H54 (cell line): ENCODE measurements around the gene PTGS1.

ENCODE experiments used
- DNase-seq: peaks from one replicate; pipeline ENCODE4 v3.0.0; 2011; ENCODE audit warnings: low spot score, mixed read lengths; ENCODE audit not compliant: insufficient read length
- FAIRE-seq: peaks from 3 replicates; lab custom pipeline; 2011; peaks lifted over from hg19 to GRCh38; lab: Jason Lieb, UNC
- POLR2A ChIP-seq: IDR thresholded peaks from 2 replicates; pipeline ENCODE4 v1.6.1; 2011; ENCODE audit warnings: low read depth, mild to moderate bottlenecking, low read length

PTGS1 gene

GRCh38 chr9:122418016-122418415 lies 47.2 kb downstream of the PTGS1 start:
- FAIRE-seq (no peak), DNase-seq (no peak)
- no peak for TF ChIP-seq POLR2A

GRCh38 chr9:122420315-122420714 lies 49.5 kb downstream of the PTGS1 start:
- DNase-seq (no peak), FAIRE-seq (no peak)
- TF ChIP-seq POLR2A = no peak

- FAIRE-seq (no peak), DNase-seq (no peak)
- no peak for TF ChIP-seq POLR2A
Measured at GRCh38 chr9:122425087-122425486, 54.3 kb downstream of the PTGS1 start.

- no peak for DNase-seq
- TF ChIP-seq POLR2A = no peak
- FAIRE-seq = no peak
Measured at GRCh38 chr9:122426723-122427122, 55.9 kb downstream of the PTGS1 start.

- DNase-seq = no peak
- no peak for TF ChIP-seq POLR2A
- no peak for FAIRE-seq
Measured at GRCh38 chr9:122442568-122442967, 71.7 kb downstream of the PTGS1 start.

- no peak for DNase-seq
- TF ChIP-seq POLR2A = no peak
- FAIRE-seq = no peak
Measured at GRCh38 chr9:122444041-122444733, 73.4 kb downstream of the PTGS1 start.
